Measurements from ENCODE around the gene UBTF. TPM values are rescaled to one million over a fixed set of nuclear protein-coding genes. Genes with fewer than 3 reads are reported as not detected.

UBTF gene
- total RNA-seq, 3 donors from 2014 or later: 50.1 to 65.1 (median 60.6) TPM

GRCh38 chr17:44176671-44177501 lies 42.6 kb downstream of the UBTF start:
- Histone ChIP-seq H3K4me1 (no peaks in the 10 kb centered on the region), H3K27ac (no peak overlapping the region), H3K36me3 (no peaks in the 10 kb centered on the region), H3K9me3 (no peaks in the 10 kb centered on the region), H3K27me3 (no peaks in the 10 kb centered on the region), H3K4me3 (no peak overlapping the region)
- TF ChIP-seq POLR2A (IDR thresholded peaks at IDR 0.05) (no peak), POLR2AphosphoS5 (IDR thresholded peaks at IDR 0.05) (no peak)
- TF ChIP-seq, protein P1, sequence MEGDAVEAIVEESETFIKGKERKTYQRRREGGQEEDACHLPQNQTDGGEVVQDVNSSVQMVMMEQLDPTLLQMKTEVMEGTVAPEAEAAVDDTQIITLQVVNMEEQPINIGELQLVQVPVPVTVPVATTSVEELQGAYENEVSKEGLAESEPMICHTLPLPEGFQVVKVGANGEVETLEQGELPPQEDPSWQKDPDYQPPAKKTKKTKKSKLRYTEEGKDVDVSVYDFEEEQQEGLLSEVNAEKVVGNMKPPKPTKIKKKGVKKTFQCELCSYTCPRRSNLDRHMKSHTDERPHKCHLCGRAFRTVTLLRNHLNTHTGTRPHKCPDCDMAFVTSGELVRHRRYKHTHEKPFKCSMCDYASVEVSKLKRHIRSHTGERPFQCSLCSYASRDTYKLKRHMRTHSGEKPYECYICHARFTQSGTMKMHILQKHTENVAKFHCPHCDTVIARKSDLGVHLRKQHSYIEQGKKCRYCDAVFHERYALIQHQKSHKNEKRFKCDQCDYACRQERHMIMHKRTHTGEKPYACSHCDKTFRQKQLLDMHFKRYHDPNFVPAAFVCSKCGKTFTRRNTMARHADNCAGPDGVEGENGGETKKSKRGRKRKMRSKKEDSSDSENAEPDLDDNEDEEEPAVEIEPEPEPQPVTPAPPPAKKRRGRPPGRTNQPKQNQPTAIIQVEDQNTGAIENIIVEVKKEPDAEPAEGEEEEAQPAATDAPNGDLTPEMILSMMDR (IDR thresholded peaks at IDR 0.05): no peak
- intact Hi-C loops (cut with DNase I; ENCODE audit: low total_unique reads): loop anchor here (5.0 kb wide), 1 partner anchor 480 kb away; the partner anchor contains the start of gene MEIOC
- DNase-seq (ENCODE audit: low spot score in 2 of 2): no peak

- TF ChIP-seq, protein P1 (IDR thresholded peaks at IDR 0.05): no peak
- TF ChIP-seq POLR2AphosphoS5 (IDR thresholded peaks at IDR 0.05): no peak
- TF ChIP-seq POLR2A (IDR thresholded peaks at IDR 0.05): no peak
- H3K4me1 ChIP-seq: no peaks in the 10 kb centered on the region
- no peak overlapping the region for H3K27ac ChIP-seq
- no peak for DNase-seq (ENCODE audit: low spot score in 2 of 2)
- no peaks in the 10 kb centered on the region for H3K27me3 ChIP-seq
- intact Hi-C loops (cut with DNase I; ENCODE audit: low total_unique reads): loop anchor here (5.0 kb wide), 1 partner anchor 481 kb away; the partner anchor contains the start of gene MEIOC
- no peak overlapping the region for H3K4me3 ChIP-seq
- H3K36me3 ChIP-seq: no peaks in the 10 kb centered on the region
- no peaks in the 10 kb centered on the region for H3K9me3 ChIP-seq
Measured at GRCh38 chr17:44176257-44176656, 43.2 kb downstream of the UBTF start.

GRCh38 chr17:44174427-44174826 lies 45.0 kb downstream of the UBTF start:
- H3K27me3 ChIP-seq: no peaks in the 10 kb centered on the region
- no peaks in the 10 kb centered on the region for H3K36me3 ChIP-seq
- H3K4me3 ChIP-seq: no peak overlapping the region
- intact Hi-C loops (cut with DNase I; ENCODE audit: low total_unique reads): no loop called here
- H3K4me1 ChIP-seq: no peaks in the 10 kb centered on the region
- DNase-seq (ENCODE audit: low spot score in 2 of 2): no peak
- H3K9me3 ChIP-seq: no peaks in the 10 kb centered on the region
- TF ChIP-seq POLR2AphosphoS5 (IDR thresholded peaks at IDR 0.05) (no peak), POLR2A (IDR thresholded peaks at IDR 0.05) (no peak)
- TF ChIP-seq, protein P1 (IDR thresholded peaks at IDR 0.05): no peak
- H3K27ac ChIP-seq: no peak overlapping the region

DNA sequence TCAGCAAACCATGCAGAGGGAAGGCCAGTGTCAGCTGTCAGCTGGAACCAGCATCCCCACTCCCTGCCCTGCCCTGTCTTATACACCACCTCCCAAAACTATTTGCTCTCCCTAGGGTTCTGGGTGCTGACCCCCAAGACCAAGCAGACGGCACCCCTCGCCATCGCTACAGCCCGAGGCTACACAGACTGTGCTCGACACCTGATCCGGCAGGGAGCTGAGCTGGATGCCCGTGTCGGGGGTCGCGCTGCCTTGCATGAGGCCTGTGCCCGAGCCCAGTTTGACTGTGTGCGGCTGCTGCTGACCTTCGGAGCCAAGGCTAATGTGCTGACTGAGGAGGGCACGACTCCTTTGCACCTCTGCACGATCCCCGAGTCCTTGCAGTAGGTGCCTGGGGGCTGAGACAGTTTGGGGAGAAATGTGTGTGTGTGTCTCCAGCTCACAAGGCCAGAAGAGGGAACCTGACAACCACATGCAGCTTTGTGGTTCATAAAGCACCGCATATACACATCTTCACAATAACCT lies 47.5 kb downstream of the UBTF start:
- H3K4me3 ChIP-seq: no peak overlapping the region
- H3K9me3 ChIP-seq: no peaks in the 10 kb centered on the region
- intact Hi-C loops (cut with DNase I; ENCODE audit: low total_unique reads): no loop called here
- no peaks in the 10 kb centered on the region for H3K36me3 ChIP-seq
- H3K27me3 ChIP-seq: no peaks in the 10 kb centered on the region
- TF ChIP-seq POLR2A (IDR thresholded peaks at IDR 0.05) (no peak), POLR2AphosphoS5 (IDR thresholded peaks at IDR 0.05) (no peak)
- TF ChIP-seq, protein P1 (IDR thresholded peaks at IDR 0.05): no peak
- no peak overlapping the region for H3K27ac ChIP-seq
- no peaks in the 10 kb centered on the region for H3K4me1 ChIP-seq
- no peak for DNase-seq (ENCODE audit: low spot score in 2 of 2)

Measured in breast epithelium (tissue), 4 donors.